Calu3 (cell line): ENCODE measurements around the gene NTRK2. TPM values are rescaled to one million over a fixed set of nuclear protein-coding genes. Genes with fewer than 3 reads are reported as not detected.
A peak's percentile ranks its signal among the peaks of the same experiment; 100 is the strongest.

Source experiments
- BruUV-seq: library from RNA; stranded (reverse); fragments of 400-500 nt; replicated peaks from 2 replicates; lab custom pipeline; 2021; lab: Mats Ljungman, UMichigan
- CTCF ChIA-PET: fragments of 300-600 bp; sonication (Branson Sonifier 250); formaldehyde crosslinking; loops from one replicate; lab custom pipeline; 2022; ENCODE audit warnings: antibody characterized with exemption; lab: Charles Lee
- DNase-seq: peaks from one replicate; pipeline ENCODE4 v3.0.0; 2022
- H3K27ac Mint-ChIP-seq: one replicate; pipeline ENCODE4 v1.8.0; 2022; ENCODE audit warnings: mixed read lengths; ENCODE audit not compliant: unreplicated experiment
- H3K27me3 Mint-ChIP-seq: one replicate; pipeline ENCODE4 v1.8.0; 2022; ENCODE audit warnings: mixed read lengths; ENCODE audit not compliant: unreplicated experiment
- H3K36me3 Mint-ChIP-seq: one replicate; pipeline ENCODE4 v1.8.0; 2022; ENCODE audit warnings: mild to moderate bottlenecking, moderate library complexity, mixed read lengths; ENCODE audit not compliant: insufficient read depth, unreplicated experiment
- H3K4me1 Mint-ChIP-seq: one replicate; pipeline ENCODE4 v1.8.0; 2022; ENCODE audit warnings: mild to moderate bottlenecking, low read depth, mixed read lengths; ENCODE audit not compliant: unreplicated experiment
- H3K4me3 Mint-ChIP-seq: one replicate; pipeline ENCODE4 v1.8.0; 2022; ENCODE audit warnings: mild to moderate bottlenecking, low read depth, moderate library complexity, mixed read lengths; ENCODE audit not compliant: unreplicated experiment
- H3K9me3 Mint-ChIP-seq: one replicate; pipeline ENCODE4 v1.8.0; 2022; ENCODE audit warnings: low read depth, mixed read lengths; ENCODE audit not compliant: unreplicated experiment
- intact Hi-C: fragments of 100-400 bp; cut with micrococcal nuclease; formaldehyde crosslinking; loops from one replicate; pipeline ENCODE4 v1.10.0; 2022; ENCODE audit not compliant: unreplicated experiment
- total RNA-seq: library from RNA; stranded (reverse); gene quantifications from 2 replicates; pipeline ENCODE4 v1.2.3, GENCODE V29; 2022
- TF ChIP-seq, protein P1 (sequence below): fragments of 200-600 bp; IDR thresholded peaks from one replicate; pipeline ENCODE4 v1.8.0; 2022; ENCODE audit warnings: antibody characterized with exemption; ENCODE audit not compliant: unreplicated experiment

NTRK2 gene
- total RNA-seq, 1 experiment from 2014 or later: 2.1 TPM

GRCh38 chr9:84636436-84636835 lies 33.1 kb upstream of the NTRK2 start:
- intact Hi-C loops: no loop called here
- CTCF ChIA-PET: interaction anchor here (0.6 kb wide), 1 partner anchor 308 kb away, joined by 5 read pairs; no protein-coding TSS in a partner anchor
- no peak overlapping the region for H3K27ac Mint-ChIP-seq
- TF ChIP-seq, protein P1, sequence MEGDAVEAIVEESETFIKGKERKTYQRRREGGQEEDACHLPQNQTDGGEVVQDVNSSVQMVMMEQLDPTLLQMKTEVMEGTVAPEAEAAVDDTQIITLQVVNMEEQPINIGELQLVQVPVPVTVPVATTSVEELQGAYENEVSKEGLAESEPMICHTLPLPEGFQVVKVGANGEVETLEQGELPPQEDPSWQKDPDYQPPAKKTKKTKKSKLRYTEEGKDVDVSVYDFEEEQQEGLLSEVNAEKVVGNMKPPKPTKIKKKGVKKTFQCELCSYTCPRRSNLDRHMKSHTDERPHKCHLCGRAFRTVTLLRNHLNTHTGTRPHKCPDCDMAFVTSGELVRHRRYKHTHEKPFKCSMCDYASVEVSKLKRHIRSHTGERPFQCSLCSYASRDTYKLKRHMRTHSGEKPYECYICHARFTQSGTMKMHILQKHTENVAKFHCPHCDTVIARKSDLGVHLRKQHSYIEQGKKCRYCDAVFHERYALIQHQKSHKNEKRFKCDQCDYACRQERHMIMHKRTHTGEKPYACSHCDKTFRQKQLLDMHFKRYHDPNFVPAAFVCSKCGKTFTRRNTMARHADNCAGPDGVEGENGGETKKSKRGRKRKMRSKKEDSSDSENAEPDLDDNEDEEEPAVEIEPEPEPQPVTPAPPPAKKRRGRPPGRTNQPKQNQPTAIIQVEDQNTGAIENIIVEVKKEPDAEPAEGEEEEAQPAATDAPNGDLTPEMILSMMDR: no peak
- no peaks in the 10 kb centered on the region for H3K36me3 Mint-ChIP-seq
- DNase-seq: no peak
- peaks cover 2% of the 10 kb centered on the region for H3K9me3 Mint-ChIP-seq
- no TSS peak for BruUV-seq
- no peak overlapping the region for H3K4me3 Mint-ChIP-seq
- no peaks in the 10 kb centered on the region for H3K27me3 Mint-ChIP-seq
- H3K4me1 Mint-ChIP-seq: peaks cover 5% of the 10 kb centered on the region

- BruUV-seq: no TSS peak
- DNase-seq: peak; percentile 39
- peaks cover 29% of the 10 kb centered on the region for H3K4me1 Mint-ChIP-seq
- H3K9me3 Mint-ChIP-seq: peaks cover 3% of the 10 kb centered on the region
- no peaks in the 10 kb centered on the region for H3K36me3 Mint-ChIP-seq
- H3K4me3 Mint-ChIP-seq: no peak overlapping the region
- TF ChIP-seq, protein P1: no peak
- CTCF ChIA-PET: interaction anchor here (0.6 to 1.0 kb wide), 2 partner anchors 211 to 219 kb away, joined by 4 to 7 read pairs; no protein-coding TSS in a partner anchor
- no peaks in the 10 kb centered on the region for H3K27me3 Mint-ChIP-seq
- peak overlapping the region; percentile 93 for H3K27ac Mint-ChIP-seq
- intact Hi-C loops: no loop called here
These were observed 26.9 kb upstream of the NTRK2 start for GRCh38 chr9:84642553-84643141.

DNA sequence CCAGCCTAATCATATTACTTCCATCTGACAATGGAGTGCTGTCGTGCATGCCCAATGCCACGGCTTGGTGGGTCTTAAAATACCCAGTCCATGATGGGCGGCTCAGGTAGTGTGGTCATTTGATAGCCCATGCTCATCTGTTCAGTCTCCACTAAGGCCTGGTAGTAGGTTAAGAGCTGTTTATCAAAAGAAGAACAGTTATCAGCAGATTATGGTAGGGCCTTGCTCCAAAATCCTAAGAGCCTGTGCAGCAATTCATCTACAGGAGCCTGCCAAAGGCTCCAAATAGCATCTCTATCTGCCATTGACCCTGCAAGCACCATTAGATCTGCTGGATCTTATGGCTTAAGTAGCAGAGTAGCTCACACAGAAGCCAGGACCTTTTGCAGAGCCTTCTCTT lies 21.8 kb upstream of the NTRK2 start:
- intact Hi-C loops: no loop called here
- no peak for DNase-seq
- no peak overlapping the region for H3K27ac Mint-ChIP-seq
- no peak overlapping the region for H3K4me3 Mint-ChIP-seq
- TF ChIP-seq, protein P1: no peak
- H3K36me3 Mint-ChIP-seq: no peaks in the 10 kb centered on the region
- H3K9me3 Mint-ChIP-seq: no peaks in the 10 kb centered on the region
- H3K4me1 Mint-ChIP-seq: peaks cover 22% of the 10 kb centered on the region
- CTCF ChIA-PET: no interaction called here
- H3K27me3 Mint-ChIP-seq: no peaks in the 10 kb centered on the region
- no TSS peak for BruUV-seq

DNA sequence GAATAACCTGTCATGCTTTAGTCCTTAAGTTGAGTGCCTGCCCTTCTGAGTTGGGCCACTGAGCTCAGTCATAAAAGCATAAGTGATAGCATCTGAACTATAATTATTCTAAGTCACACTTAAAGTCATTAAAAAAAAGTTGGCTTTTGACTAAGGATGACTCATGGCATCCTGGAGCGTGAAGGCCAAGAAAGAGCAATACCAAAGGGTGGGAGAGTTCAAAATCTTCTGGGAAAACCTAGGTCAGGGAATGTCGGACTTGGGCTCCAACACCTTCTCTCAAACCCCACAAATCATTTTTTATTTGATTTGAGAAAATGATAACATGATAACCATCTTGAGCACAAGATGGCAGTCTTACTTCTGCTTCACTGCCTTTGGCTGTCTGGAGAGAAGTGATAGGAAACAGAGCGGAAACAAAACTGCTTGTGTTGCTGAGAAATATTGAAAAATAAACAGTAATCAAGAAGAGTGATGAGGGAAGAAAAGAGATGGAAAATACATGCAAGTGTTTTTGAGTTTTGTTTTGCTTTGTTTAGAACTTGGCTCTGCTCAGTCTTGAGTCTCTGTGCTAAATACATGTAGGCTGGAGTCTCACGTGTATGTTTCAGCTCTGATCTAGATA lies 16.9 kb upstream of the NTRK2 start:
- no peaks in the 10 kb centered on the region for H3K27me3 Mint-ChIP-seq
- no peak overlapping the region for H3K4me3 Mint-ChIP-seq
- BruUV-seq: no TSS peak
- DNase-seq: no peak
- intact Hi-C loops: no loop called here
- H3K4me1 Mint-ChIP-seq: peaks cover 14% of the 10 kb centered on the region
- TF ChIP-seq, protein P1: no peak
- peaks cover 2% of the 10 kb centered on the region for H3K9me3 Mint-ChIP-seq
- CTCF ChIA-PET: no interaction called here
- no peaks in the 10 kb centered on the region for H3K36me3 Mint-ChIP-seq
- H3K27ac Mint-ChIP-seq: no peak overlapping the region
